A549 treated with Hydrocortisone at 1 μM for 4 hours (cell line): ENCODE data around the gene DAP3. TPM values are rescaled to one million over a fixed set of nuclear protein-coding genes. Genes with fewer than 3 reads are reported as not detected.

ENCODE experiments used
- total RNA-seq: library from RNA; stranded (reverse); fragments of 200-300 nt; extraction: Qiagen RNA extraction; gene quantifications from 5 replicates; pipeline ENCODE4 v1.2.3, GENCODE V29; 2022

The DAP3 gene
- total RNA-seq, result 112 to 137 TPM (median 120 TPM) in 5 replicates

GRCh38 chr1:155689081-155689607 lies at the start of gene DAP3:
DAP3 (plus strand) TSS chr1:155689091; CDS start chr1:155709780, 20,689 bp downstream.

GRCh38 chr1:155688324-155689080 lies 389 bp upstream of the DAP3 start, which contains the start of gene YY1AP1:
YY1AP1 (minus strand) TSS chr1:155688774; CDS start chr1:155680436, 8,338 bp downstream.

Other genes with a start within 250 kb of the DAP3 start
- 8.1 to 14.9 TPM (median 9.9 TPM) in 5 replicates for gene ASH1L, start 126.3 kb upstream of the DAP3 start, total RNA-seq
- 37.8 to 43.1 TPM (median 40.4 TPM) in 5 replicates for gene MSTO1, start 78.9 kb upstream of the DAP3 start, total RNA-seq
- gene YY1AP1, start 317 bp upstream of the DAP3 start, total RNA-seq, result 42.5 to 48.4 TPM (median 45.0 TPM) in 5 replicates
- gene GON4L, start 168.1 kb downstream of the DAP3 start, total RNA-seq, result 11.9 to 15.3 TPM (median 13.5 TPM) in 5 replicates
- 0.92 to 1.5 TPM (median 1.3 TPM) in 5 replicates for gene SYT11, start 170.5 kb downstream of the DAP3 start, total RNA-seq
- 18.7 to 22.1 TPM (median 21.6 TPM) in 5 replicates for gene RIT1, start 222.3 kb downstream of the DAP3 start, total RNA-seq
- gene KHDC4, start 245.3 kb downstream of the DAP3 start, total RNA-seq, result 20.0 to 23.2 TPM (median 22.2 TPM) in 5 replicates